ENCODE measurements around the gene PTPRA.
"Not testable (repeated sequence)": the region's sequence is repeated elsewhere in the genome, so short reads cannot be mapped to it uniquely, and the experiment has no call there.

The PTPRA gene

DNA sequence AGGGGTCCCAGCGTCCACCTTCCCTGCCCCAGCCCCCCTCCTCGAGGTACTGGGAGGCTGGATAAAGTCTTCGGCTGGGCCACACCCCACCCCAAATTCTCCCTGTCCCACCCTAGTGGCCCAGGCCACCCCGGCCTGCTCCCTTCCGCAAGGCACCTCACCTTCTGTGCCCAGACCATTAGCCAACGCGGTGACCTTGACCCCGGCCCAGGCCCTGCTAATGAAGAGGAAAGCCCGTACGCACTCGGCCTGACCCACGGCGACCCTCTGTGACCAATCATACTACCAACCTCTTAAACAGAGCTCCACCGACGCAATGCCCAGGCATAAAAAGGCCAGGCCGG lies 198.0 kb downstream of the PTPRA start:
- ChIA-PET CTCF (interaction anchor here (11.0 kb wide), 1 partner anchor 19 kb away, joined by 86 read pairs; no protein-coding TSS in a partner anchor), POLR2A (no interaction called here)
- TF ChIP-seq, protein P1, sequence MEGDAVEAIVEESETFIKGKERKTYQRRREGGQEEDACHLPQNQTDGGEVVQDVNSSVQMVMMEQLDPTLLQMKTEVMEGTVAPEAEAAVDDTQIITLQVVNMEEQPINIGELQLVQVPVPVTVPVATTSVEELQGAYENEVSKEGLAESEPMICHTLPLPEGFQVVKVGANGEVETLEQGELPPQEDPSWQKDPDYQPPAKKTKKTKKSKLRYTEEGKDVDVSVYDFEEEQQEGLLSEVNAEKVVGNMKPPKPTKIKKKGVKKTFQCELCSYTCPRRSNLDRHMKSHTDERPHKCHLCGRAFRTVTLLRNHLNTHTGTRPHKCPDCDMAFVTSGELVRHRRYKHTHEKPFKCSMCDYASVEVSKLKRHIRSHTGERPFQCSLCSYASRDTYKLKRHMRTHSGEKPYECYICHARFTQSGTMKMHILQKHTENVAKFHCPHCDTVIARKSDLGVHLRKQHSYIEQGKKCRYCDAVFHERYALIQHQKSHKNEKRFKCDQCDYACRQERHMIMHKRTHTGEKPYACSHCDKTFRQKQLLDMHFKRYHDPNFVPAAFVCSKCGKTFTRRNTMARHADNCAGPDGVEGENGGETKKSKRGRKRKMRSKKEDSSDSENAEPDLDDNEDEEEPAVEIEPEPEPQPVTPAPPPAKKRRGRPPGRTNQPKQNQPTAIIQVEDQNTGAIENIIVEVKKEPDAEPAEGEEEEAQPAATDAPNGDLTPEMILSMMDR (IDR thresholded peaks at IDR 0.05; ENCODE audit: insufficient read depth, low read length, missing control alignments), result no peak
- DNase-seq (ENCODE audit: low read depth, low spot score), result no peak
- peak overlapping the region; percentile 53 for H3K4me3 ChIP-seq (ENCODE audit: low read depth, low read length)

DNA sequence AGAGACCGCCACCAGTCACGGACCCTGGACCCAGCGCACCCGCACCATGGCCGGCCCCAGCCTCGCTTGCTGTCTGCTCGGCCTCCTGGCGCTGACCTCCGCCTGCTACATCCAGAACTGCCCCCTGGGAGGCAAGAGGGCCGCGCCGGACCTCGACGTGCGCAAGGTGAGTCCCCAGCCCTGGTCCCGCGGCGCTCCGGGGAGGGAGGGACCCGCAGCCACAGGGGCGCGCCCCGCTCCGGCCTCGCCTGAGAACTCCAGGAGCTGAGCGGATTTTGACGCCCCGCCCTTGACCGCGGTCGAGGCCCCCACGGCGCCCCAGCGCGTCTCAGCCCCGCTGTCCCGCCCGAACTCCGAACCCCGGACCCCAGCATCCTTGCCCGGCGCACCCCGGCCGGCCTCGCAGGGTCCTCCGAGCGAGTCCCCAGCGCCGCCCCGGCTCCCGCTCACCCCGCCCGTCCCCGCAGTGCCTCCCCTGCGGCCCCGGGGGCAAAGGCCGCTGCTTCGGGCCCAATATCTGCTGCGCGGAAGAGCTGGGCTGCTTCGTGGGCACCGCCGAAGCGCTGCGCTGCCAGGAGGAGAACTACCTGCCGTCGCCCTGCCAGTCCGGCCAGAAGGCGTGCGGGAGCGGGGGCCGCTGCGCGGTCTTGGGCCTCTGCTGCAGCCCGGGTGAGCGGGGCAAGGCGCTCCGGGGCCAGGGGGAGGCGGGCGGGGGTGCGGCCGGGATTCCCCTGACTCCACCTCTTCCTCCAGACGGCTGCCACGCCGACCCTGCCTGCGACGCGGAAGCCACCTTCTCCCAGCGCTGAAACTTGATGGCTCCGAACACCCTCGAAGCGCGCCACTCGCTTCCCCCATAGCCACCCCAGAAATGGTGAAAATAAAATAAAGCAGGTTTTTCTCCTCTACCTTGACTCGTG lies 198.6 kb downstream of the PTPRA start, which contains the start of gene OXT:
OXT (plus strand) TSS at position 11 of the 920 bp plus-strand sequence; CDS start at position 47, 36 bp downstream.
- no peak for DNase-seq (ENCODE audit: low read depth, low spot score)
- ChIA-PET POLR2A (no interaction called here), CTCF (interaction anchor here (11.0 kb wide), 1 partner anchor 19 kb away, joined by 86 read pairs; no protein-coding TSS in a partner anchor)
- H3K4me3 ChIP-seq (ENCODE audit: low read depth, low read length), result peak within 1 kb of the TSS; percentile 53
- TF ChIP-seq, protein P1 (IDR thresholded peaks at IDR 0.05; ENCODE audit: insufficient read depth, low read length, missing control alignments), result no peak

DNA sequence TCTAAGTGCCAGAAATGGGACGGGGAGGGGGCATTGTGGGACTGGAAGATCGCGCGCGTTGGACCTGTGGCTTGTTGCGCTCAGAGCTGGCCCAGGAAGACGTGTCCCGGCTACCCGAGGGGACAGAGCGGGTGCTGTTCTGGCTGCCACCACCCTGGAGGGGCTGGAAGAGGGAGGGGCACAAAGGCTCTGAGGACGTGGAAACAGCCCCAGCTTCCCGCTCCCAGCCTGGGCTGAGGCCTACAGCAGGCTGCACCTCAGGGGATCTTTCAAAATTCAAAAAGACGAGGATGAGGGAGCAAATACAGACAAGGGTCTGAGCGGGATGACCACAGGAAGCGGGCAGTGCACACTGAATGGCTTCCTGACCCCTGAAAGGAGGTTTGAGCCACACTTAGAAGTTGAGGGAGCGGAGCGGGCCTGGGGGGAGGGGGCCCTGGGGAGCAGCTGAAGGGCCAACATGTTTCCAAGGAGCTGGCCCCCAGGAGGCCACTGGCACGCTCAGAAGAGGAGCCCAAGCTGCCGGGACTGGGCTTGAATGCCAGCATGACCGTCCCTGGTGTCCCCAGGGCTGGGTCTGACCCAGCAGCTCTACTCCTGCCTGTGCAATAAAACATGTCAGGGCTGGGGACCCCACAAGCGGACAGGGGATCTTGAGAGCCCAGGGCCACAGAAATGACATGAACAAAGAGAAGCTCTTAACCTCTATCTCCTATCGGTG lies 199.4 kb downstream of the PTPRA start:
- no peak for DNase-seq (ENCODE audit: low read depth, low spot score)
- TF ChIP-seq, protein P1 (IDR thresholded peaks at IDR 0.05; ENCODE audit: insufficient read depth, low read length, missing control alignments), result no peak
- H3K4me3 ChIP-seq (ENCODE audit: low read depth, low read length), result 0 out of 2 replicates have a peak overlapping the region, but pooled peaks have one; percentile 53
- POLR2A ChIA-PET, result no interaction called here
- CTCF ChIA-PET, result interaction anchor here (1.0 to 11.0 kb wide), 2 partner anchors 10 to 20 kb away, joined by 3 to 86 read pairs; no protein-coding TSS in a partner anchor

DNA sequence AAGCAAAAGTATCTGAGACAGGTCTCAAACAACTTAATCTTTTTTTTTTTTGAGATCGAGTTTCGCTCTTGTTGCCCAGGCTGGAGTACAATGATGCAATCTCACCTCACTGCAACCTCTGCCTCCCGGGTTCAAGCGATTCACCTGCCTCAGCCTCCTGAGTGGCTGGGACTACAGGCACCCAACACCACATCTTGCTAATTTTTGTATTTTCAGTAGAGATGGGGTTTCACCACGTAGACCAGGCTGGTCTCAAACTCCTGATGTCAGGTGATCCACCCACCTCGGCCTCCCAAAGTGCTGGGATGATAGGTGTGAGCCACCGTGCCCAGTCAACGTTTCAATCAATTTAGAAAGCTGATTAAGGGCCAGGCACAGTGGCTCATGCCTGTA lies 200.0 kb downstream of the PTPRA start:
- DNase-seq (ENCODE audit: low read depth, low spot score); POLR2A ChIA-PET; H3K4me3 ChIP-seq (ENCODE audit: low read depth, low read length): not testable (repeated sequence)
- CTCF ChIA-PET, result interaction anchor here (1.0 to 11.0 kb wide), 2 partner anchors 10 to 21 kb away, joined by 3 to 86 read pairs; no protein-coding TSS in a partner anchor

DNA sequence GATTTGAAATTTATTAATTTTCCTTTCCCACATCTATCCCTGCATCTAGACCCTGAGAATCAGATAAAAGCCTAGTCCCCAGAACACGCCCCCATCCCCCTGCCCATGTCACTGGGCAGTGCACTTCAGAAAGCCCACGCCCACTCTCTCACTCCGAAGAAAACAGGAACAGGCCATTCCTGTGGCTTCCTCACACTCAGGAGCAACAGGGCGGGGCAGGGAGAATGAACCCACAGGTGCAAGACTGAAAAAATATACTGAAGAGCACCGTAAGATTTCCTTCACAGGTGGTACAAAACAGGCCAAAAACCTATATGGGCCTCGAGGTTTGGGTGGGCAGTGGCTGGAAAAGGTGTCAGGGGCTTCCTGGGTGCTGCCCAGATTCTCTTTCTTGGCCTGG lies 201.5 kb downstream of the PTPRA start:
- CTCF ChIA-PET, result interaction anchor here (1.2 to 11.0 kb wide), 3 partner anchors 17 to 22 kb away, joined by 3 to 86 read pairs (median 3); no protein-coding TSS in a partner anchor
- no peak for DNase-seq (ENCODE audit: low read depth, low spot score)

DNA sequence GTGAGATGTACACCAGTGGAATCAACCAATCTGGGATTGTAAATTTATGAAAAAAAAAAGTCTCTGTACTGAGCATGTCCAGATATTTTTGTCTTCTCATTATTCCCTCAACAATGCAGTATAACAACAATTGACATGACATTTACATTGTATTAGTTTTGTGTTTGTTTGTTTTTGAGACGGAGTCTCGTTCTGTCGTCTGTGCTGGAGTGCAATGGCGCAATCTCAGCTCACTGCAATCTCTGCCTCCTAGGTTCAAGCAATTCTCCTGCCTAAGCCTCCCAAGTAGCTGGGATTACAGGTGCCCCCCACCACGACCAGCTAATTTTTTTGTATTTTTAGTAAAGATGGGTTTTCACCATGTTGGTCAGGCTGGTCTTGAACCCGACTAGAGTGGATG lies 202.0 kb downstream of the PTPRA start:
- CTCF ChIA-PET, result interaction anchor here (1.2 to 11.0 kb wide), 3 partner anchors 17 to 23 kb away, joined by 3 to 86 read pairs (median 3); no protein-coding TSS in a partner anchor
- POLR2A ChIA-PET; H3K4me3 ChIP-seq (ENCODE audit: low read depth, low read length); DNase-seq (ENCODE audit: low read depth, low spot score): not testable (repeated sequence)

More for the DNA sequence above, 201.5 kb downstream of the PTPRA start:
- TF ChIP-seq, protein P1 (IDR thresholded peaks at IDR 0.05; ENCODE audit: insufficient read depth, low read length, missing control alignments), result no peak
- POLR2A ChIA-PET, result no interaction called here
- H3K4me3 ChIP-seq (ENCODE audit: low read depth, low read length), result no peak overlapping the region

Data from AG04449 (cell line).